ENCODE results near the gene ITGAE. TPM values are rescaled to one million over a fixed set of nuclear protein-coding genes. Genes with fewer than 3 reads are reported as not detected.

Gene ITGAE
- total RNA-seq, 4 donors from 2014 or later, result 16.1 to 29.5 (median 21.4) TPM

- peaks cover 0 to 77% (median 11%) of the 10 kb centered on the region in 4 donors for H3K27me3 ChIP-seq
- no peak overlapping the region for H3K4me3 ChIP-seq
- H3K4me1 ChIP-seq, result peaks cover 8 to 11% (median 10%) of the 10 kb centered on the region in 4 donors
- H3K36me3 ChIP-seq, result no peaks in the 10 kb centered on the region
- no peak overlapping the region for H3K27ac ChIP-seq (replicated peaks in 1 of 4)
- DNase-seq (ENCODE audit: extremely low spot score), result no peak
- 79% methylated on average over 8 of the region's 8 CpGs for WGBS
- H3K9me3 ChIP-seq, result no peaks in the 10 kb centered on the region
- no peak for TF ChIP-seq POLR2A (IDR thresholded peaks at IDR 0.05; ENCODE audit: low read depth)
- no peak for TF ChIP-seq CTCF (IDR thresholded peaks at IDR 0.05)
- TF ChIP-seq POLR2AphosphoS5 (IDR thresholded peaks at IDR 0.05), result no peak
- no peak for TF ChIP-seq EP300 (IDR thresholded peaks at IDR 0.05)
- intact Hi-C loops (cut with DNase I), result no loop called here
These were observed 50.1 kb downstream of the ITGAE start for GRCh38 chr17:3750926-3751325.

GRCh38 chr17:3750296-3750695 is 50.7 kb downstream of the ITGAE start:
- no peak overlapping the region for H3K4me3 ChIP-seq
- intact Hi-C loops (cut with DNase I), result no loop called here
- WGBS, result 86% methylated on average over 12 of the region's 17 CpGs
- TF ChIP-seq EP300 (IDR thresholded peaks at IDR 0.05) (no peak), POLR2A (IDR thresholded peaks at IDR 0.05; ENCODE audit: low read depth) (no peak), POLR2AphosphoS5 (IDR thresholded peaks at IDR 0.05) (no peak), CTCF (IDR thresholded peaks at IDR 0.05) (no peak)
- no peaks in the 10 kb centered on the region for H3K36me3 ChIP-seq
- H3K27ac ChIP-seq (replicated peaks in 1 of 4), result no peak overlapping the region
- no peak for DNase-seq (ENCODE audit: extremely low spot score)
- H3K4me1 ChIP-seq, result peaks cover 8 to 10% (median 10%) of the 10 kb centered on the region in 4 donors
- H3K9me3 ChIP-seq, result no peaks in the 10 kb centered on the region
- H3K27me3 ChIP-seq, result peaks cover 0 to 71% (median 11%) of the 10 kb centered on the region in 4 donors

GRCh38 chr17:3748576-3748975 is 52.4 kb downstream of the ITGAE start:
- Histone ChIP-seq H3K9me3 (no peaks in the 10 kb centered on the region), H3K4me1 (no peaks in the 10 kb centered on the region), H3K36me3 (no peaks in the 10 kb centered on the region), H3K4me3 (no peak overlapping the region), H3K27ac (replicated peaks in 1 of 4) (no peak overlapping the region), H3K27me3 (peaks cover 0 to 53% (median 0%) of the 10 kb centered on the region in 4 donors)
- WGBS, result 87% methylated on average over 7 of the region's 7 CpGs
- no peak for DNase-seq (ENCODE audit: extremely low spot score)
- intact Hi-C loops (cut with DNase I), result no loop called here
- TF ChIP-seq EP300 (IDR thresholded peaks at IDR 0.05), result no peak
- TF ChIP-seq POLR2AphosphoS5 (IDR thresholded peaks at IDR 0.05), result no peak

- Histone ChIP-seq H3K9me3 (no peaks in the 10 kb centered on the region), H3K4me1 (no peaks in the 10 kb centered on the region), H3K36me3 (no peaks in the 10 kb centered on the region), H3K4me3 (no peak overlapping the region), H3K27me3 (peaks cover 0 to 46% (median 0%) of the 10 kb centered on the region in 4 donors), H3K27ac (replicated peaks in 1 of 4) (no peak overlapping the region)
- WGBS, result 76% methylated on average over 9 of the region's 9 CpGs
- DNase-seq (ENCODE audit: extremely low spot score), result no peak
- intact Hi-C loops (cut with DNase I), result no loop called here
- TF ChIP-seq EP300 (IDR thresholded peaks at IDR 0.05) (no peak), POLR2AphosphoS5 (IDR thresholded peaks at IDR 0.05) (no peak), CTCF (IDR thresholded peaks at IDR 0.05) (no peak), POLR2A (IDR thresholded peaks at IDR 0.05; ENCODE audit: low read depth) (no peak)
These were observed 53.2 kb downstream of the ITGAE start for GRCh38 chr17:3747805-3748204.

GRCh38 chr17:3745071-3745470 is 55.9 kb downstream of the ITGAE start:
- 90% methylated on average over 10 of the region's 10 CpGs for WGBS
- TF ChIP-seq POLR2AphosphoS5 (IDR thresholded peaks at IDR 0.05), result no peak
- TF ChIP-seq CTCF (IDR thresholded peaks at IDR 0.05), result no peak
- TF ChIP-seq POLR2A (IDR thresholded peaks at IDR 0.05; ENCODE audit: low read depth), result no peak
- no peak for TF ChIP-seq EP300 (IDR thresholded peaks at IDR 0.05)
- intact Hi-C loops (cut with DNase I), result no loop called here
- Histone ChIP-seq H3K27me3 (peaks cover 0 to 20% (median 0%) of the 10 kb centered on the region in 4 donors), H3K4me1 (no peaks in the 10 kb centered on the region), H3K36me3 (no peaks in the 10 kb centered on the region), H3K9me3 (no peaks in the 10 kb centered on the region), H3K27ac (replicated peaks in 1 of 4) (no peak overlapping the region), H3K4me3 (no peak overlapping the region)
- no peak for DNase-seq (ENCODE audit: extremely low spot score)

Measured in esophagus muscularis mucosa (tissue), 4 donors.